NCI-H1694 treated with DMSO at 0.1 percent for 48 hours (cell line): ENCODE results near the gene SMAD6.
"Not testable (repeated sequence)": the region's sequence is repeated elsewhere in the genome, so short reads cannot be mapped to it uniquely, and the experiment has no call there.

Experiments used
- DNase-seq: peaks from one replicate; lab custom pipeline; 2025; lab: John Stamatoyannopoulos, UW

SMAD6 gene

DNA sequence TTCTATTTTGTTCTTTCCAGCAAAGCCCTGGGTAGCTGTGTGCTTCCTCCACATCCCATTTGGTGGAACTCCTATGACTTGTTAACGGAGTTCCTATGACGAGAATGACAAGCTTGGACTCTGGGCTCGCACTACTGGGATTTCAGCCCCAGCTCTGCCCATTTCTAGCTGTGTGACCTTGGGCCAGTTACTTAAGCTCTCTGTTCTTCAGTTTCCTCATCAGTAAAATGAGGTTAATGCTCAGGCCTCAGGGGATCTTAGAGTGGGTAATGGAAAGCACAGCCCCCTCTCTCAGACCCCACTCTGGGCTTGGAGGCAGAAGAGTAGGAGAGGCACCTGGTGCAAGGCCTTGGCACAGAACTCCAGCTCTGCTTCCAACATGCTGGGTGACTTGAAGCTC lies 123.1 kb downstream of the SMAD6 start:
- DNase-seq, result no peak

DNA sequence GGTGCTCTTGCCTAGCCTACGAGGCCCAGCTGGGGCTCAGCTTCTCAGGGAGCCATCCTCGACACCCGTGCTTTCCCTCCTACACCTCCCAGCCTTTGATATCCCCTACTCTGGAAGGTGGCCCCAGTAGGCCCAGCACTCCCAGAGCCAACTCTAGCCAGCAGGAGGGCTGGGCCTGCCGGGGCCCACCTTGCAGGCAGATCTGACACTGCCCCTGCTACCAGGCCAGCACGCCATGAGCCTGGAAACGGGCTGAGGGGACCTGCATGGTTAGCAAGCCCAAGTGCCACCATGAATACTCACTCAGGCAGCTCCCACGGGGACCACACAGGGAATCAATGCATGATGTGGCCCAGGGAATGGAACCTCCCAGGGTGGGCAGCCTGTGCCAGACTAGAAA lies 123.7 kb downstream of the SMAD6 start:
- no peak for DNase-seq

DNA sequence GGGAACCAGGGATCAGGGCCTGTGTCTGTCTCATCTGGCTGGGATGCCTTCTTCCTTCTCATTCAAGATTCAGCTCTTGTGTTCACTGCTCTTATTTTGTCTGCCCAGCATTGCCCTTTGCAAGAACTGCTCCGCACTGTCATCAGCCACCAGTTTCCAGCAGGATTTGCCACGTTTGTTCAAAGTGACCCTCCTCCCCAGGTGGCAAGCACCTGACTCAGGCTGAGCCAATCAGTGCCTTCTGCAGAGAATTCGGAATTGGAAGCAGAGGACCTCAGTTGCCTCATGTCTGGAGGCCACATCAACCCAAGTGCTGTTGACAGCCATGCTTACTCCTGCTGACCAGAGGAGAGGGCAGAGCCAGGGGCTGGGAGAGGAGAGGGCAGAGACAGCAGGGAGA lies 124.5 kb downstream of the SMAD6 start:
- no peak for DNase-seq

DNA sequence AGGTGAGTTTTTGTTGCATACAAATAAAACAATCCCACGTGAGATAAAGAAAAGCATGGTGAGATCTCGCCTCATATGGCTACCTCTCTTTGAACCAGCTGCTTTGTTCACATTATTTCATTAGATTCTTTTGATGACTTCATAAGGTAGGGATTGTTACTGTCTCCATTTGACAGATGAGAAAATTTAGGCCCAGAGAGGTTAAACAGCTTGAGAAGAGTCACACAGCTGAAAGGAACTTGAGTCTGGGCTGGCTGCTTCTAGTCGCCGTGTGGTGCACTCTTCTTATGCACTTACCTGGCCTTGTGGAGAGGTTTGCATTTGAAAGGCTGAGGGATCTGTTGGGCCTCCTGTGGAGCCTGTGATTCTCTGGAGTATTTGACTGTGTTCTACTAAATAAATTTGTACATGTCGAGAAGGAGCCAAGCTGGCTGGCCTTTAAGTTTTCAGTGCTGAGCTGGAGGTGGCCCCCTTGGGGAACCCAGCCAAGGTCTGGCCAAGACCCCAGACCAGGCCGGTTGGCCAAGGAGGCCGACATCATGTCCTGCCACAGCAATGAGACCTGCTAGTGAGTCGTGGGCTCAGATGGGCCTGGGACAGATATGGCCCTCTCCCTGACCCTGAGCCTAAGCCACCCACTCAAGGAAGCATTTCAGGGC lies 125.1 kb downstream of the SMAD6 start:
- DNase-seq, result no peak

DNA sequence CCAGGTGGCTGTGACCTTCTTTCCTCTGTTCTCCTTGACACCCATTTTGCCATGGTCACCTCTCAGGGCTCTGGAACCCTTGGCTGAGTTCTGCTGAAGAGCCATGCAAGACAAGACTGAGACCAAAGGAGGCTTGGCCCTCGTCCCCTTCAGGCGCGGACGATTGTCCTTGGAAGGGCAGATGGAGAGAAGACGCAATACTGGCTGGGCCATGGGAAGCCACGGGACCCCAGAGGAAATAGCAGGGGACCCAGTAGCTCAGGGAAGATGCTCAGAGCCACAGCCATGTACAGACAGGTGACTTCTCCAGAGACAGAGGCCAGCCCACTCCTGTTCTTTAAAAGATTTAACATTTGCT lies 125.6 kb downstream of the SMAD6 start:
- DNase-seq, result no peak

DNA sequence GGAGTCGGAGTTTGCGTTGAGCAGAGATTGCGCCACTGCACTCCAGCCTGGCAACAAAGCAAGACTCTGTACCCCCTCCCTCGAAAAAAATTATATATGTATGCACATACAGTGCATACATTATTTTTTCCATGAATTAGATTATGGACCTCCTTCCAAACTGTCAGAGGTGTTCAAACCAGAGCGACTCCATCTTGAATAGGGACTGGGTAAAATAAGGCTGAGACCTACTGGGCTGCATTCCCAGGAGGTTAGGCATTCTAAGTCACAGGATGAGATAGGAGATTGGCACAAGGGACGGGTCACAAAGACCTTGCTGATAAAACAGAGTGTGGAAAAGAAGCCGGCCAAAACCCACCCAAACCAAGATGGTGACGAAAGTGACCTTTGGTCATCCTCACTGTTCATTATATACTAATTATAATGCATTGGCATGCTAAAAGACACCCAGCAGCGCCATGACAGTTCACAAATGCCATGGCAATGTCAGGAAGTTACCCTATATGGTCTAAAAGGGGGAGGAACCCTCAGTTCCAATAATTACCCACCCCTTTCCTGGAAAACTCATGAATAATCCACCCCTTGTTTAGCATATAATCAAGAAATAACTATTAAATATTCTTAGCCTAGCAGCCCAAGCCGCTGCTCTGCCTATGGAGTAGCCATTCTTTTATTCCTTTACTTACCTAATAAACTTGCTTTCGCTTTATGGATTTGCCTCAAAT lies 126.9 kb downstream of the SMAD6 start:
- DNase-seq, result not testable (repeated sequence)

DNA sequence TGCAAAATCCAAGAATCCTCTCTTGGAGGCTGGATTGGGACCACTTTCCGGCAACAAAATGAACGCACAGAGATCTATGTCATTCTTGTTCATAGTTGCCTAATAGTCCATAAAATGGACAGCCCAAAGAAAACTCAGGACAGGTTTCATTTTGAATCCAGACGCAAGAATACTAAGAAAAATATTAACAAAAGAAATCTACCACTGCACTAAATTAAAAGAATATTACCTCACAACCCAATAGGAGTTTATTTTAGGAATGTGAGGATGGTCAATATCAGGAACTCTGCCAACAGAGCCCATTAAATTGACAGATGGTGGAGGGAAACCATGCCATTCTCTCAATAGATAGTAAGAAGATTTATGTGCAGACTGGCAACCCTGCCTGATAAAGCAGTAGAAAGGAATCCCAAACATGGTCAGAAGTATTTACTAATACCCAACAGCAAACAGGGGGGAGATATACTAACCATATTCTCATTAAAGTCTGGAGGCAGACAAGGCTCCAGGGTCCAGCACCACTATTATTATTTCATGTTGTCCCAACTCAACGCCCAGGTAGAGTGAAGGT lies 127.6 kb downstream of the SMAD6 start:
- no peak for DNase-seq

DNA sequence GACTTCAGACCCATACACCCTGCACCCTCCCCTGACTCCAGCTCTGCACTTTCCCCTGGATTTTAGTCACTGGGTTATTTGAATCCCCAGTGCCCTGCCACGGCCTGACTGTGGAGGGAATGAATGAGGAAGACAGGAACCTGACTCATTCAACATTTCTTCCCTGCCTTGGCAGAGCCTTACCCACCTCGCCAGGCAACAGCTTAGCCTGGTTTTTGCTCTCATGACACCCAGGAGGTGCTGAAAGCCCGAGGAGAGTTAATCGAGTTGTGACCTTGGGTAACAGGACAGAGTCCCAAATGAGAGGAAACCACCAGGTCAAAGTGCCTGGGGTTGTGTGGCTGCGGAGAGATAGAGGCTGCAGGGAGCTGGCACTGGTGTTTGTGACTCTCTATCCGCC lies 128.3 kb downstream of the SMAD6 start:
- no peak for DNase-seq

DNA sequence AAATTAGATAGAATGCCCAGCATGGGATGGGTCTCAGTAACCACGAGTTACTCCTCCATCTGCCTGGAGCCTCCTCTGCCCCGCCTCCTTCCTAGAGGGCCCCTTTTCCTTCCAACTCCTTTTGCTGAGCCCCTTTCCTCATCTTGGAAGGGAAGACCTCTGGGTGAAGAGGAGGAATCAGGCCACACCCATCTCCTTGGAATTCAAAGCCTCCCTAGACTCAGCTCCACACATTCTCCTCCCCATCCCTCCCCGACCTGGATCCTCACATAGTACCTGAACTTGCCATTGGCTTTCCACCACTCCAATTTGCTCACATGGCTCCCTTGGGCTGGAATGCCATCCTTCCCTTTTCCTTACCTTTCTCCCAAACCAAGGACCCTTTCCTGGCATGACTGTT lies 128.8 kb downstream of the SMAD6 start:
- DNase-seq, result no peak

DNA sequence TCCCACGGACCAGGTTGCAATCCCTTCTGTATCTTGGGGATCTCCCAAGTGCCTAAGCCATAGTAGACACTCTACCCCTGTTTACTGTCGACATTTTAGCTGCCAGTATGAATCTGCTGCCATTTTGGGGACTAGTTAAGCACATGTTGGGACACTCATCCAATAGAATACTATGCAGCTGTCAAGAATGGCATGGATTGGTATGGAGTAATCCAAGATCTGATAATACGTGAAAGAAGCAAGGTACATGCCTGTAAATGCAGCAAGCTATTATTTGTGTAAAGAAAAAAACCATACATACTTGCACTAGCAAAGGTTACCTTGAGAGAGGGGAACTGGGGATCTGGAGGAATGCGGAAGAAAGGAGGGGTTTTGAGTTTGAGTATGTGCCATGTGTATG lies 129.3 kb downstream of the SMAD6 start:
- DNase-seq, result no peak

DNA sequence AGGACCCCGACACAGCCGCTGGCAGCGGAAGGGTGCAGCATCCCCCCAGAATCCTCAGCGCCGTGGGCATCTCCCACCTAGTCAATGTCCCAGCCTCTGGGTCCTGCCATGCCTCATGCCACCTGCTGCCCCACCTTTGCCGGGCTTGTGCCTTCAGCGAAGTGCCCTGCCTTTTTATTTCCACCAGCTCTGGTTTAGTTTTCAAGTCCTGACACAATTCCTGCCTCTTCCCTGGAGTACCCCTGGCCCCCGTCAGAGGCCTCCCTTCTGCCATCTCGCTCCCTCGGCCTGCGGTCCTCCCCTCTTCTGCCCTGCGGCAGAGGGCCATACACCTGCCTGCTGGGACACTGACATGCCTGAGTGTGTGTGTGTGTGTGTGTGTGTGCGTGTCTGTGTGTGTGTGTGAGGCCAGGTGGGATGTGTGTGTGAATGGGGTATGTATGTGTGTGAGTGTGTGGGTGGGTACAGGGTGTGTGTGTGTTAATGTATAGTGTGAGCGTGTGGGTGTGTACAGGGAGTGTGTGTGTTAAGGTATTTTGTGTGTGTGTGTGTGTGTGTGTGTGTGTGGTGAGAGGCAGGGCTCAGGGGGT lies 129.9 kb downstream of the SMAD6 start:
- no peak for DNase-seq
